ENCODE measurements around the gene FAM217A. TPM values are rescaled to one million over a fixed set of nuclear protein-coding genes. Genes with fewer than 3 reads are reported as not detected.

FAM217A gene
- total RNA-seq, 1 experiment from 2014 or later: not detected

GRCh38 chr6:4085332-4085700 lies 6.4 kb upstream of the FAM217A start:
- no peak for DNase-seq (ENCODE audit: low read depth)

- DNase-seq (ENCODE audit: low read depth): no peak
Measured at GRCh38 chr6:4084444-4085331, 5.8 kb upstream of the FAM217A start.

- DNase-seq (ENCODE audit: low read depth): no peak
Measured at GRCh38 chr6:4074478-4075235, 4.3 kb downstream of the FAM217A start.

- DNase-seq (ENCODE audit: low read depth): no peak
Measured at GRCh38 chr6:4071330-4071729, 7.6 kb downstream of the FAM217A start.

- no peak for DNase-seq (ENCODE audit: low read depth)
Measured at GRCh38 chr6:4069199-4069598, 9.7 kb downstream of the FAM217A start.

GRCh38 chr6:4067673-4068072 lies 11.3 kb downstream of the FAM217A start:
- DNase-seq (ENCODE audit: low read depth): no peak

- DNase-seq (ENCODE audit: low read depth): no peak
Measured at GRCh38 chr6:4066029-4066755, 12.7 kb downstream of the FAM217A start.

GRCh38 chr6:4059115-4059777 lies 19.7 kb downstream of the FAM217A start:
- DNase-seq (ENCODE audit: low read depth): peak; percentile 96

GRCh38 chr6:4057036-4057435 lies 21.9 kb downstream of the FAM217A start:
- DNase-seq (ENCODE audit: low read depth): no peak

- peak; percentile 73 for DNase-seq (ENCODE audit: low read depth)
Measured at GRCh38 chr6:4055420-4056041, 23.4 kb downstream of the FAM217A start.

GRCh38 chr6:4049246-4049645 lies 29.7 kb downstream of the FAM217A start:
- DNase-seq (ENCODE audit: low read depth): no peak

- DNase-seq (ENCODE audit: low read depth): no peak
Measured at GRCh38 chr6:4041480-4041879, 37.5 kb downstream of the FAM217A start.

GRCh38 chr6:4039348-4039747 lies 39.6 kb downstream of the FAM217A start:
- no peak for DNase-seq (ENCODE audit: low read depth)

GRCh38 chr6:4036581-4036980 lies 42.4 kb downstream of the FAM217A start:
- DNase-seq (ENCODE audit: low read depth): no peak

- no peak for DNase-seq (ENCODE audit: low read depth)
Measured at GRCh38 chr6:4032475-4032874, 46.5 kb downstream of the FAM217A start.

GRCh38 chr6:4031442-4031841 lies 47.5 kb downstream of the FAM217A start:
- no peak for DNase-seq (ENCODE audit: low read depth)

- DNase-seq (ENCODE audit: low read depth): no peak
Measured at GRCh38 chr6:4030669-4031068, 48.3 kb downstream of the FAM217A start.

GRCh38 chr6:4029687-4030086 lies 49.2 kb downstream of the FAM217A start:
- DNase-seq (ENCODE audit: low read depth): no peak

GRCh38 chr6:4028051-4028450 lies 50.9 kb downstream of the FAM217A start:
- no peak for DNase-seq (ENCODE audit: low read depth)

GRCh38 chr6:4025681-4026080 lies 53.3 kb downstream of the FAM217A start:
- no peak for DNase-seq (ENCODE audit: low read depth)

GRCh38 chr6:4023240-4023639 lies 55.7 kb downstream of the FAM217A start:
- DNase-seq (ENCODE audit: low read depth): no peak
